Measurements from ENCODE around the gene MUC2.

The MUC2 gene

GRCh38 chr11:1116104-1116503 is 41.4 kb downstream of the MUC2 start:
- no peak overlapping the region for H3K27ac ChIP-seq
- no peak for TF ChIP-seq CTCF (conservative IDR thresholded peaks at IDR 0.05)

GRCh38 chr11:1116666-1117390 is 42.2 kb downstream of the MUC2 start:
- no peak for TF ChIP-seq CTCF (conservative IDR thresholded peaks at IDR 0.05)
- H3K27ac ChIP-seq = no peak overlapping the region

- no peak overlapping the region for H3K27ac ChIP-seq
- TF ChIP-seq CTCF (conservative IDR thresholded peaks at IDR 0.05) = no peak
These were observed 43.3 kb downstream of the MUC2 start for GRCh38 chr11:1117992-1118391.

- no peak for TF ChIP-seq CTCF (conservative IDR thresholded peaks at IDR 0.05)
These were observed 44.3 kb downstream of the MUC2 start for GRCh38 chr11:1118755-1119603.

GRCh38 chr11:1119604-1120146 is 45.0 kb downstream of the MUC2 start:
- no peak for TF ChIP-seq CTCF (conservative IDR thresholded peaks at IDR 0.05)
- no peak overlapping the region for H3K27ac ChIP-seq

More at GRCh38 chr11:1118755-1119603, 44.3 kb downstream of the MUC2 start:
- H3K27ac ChIP-seq = no peak overlapping the region

- no peak overlapping the region for H3K27ac ChIP-seq
- TF ChIP-seq CTCF (conservative IDR thresholded peaks at IDR 0.05) = no peak
These were observed 46.1 kb downstream of the MUC2 start for GRCh38 chr11:1120532-1121330.
